ENCODE measurements around the gene ZNF611. TPM values are rescaled to one million over a fixed set of nuclear protein-coding genes. Genes with fewer than 3 reads are reported as not detected.

Gene ZNF611
- total and polyA plus RNA-seq, 9 of the 15 experiments (the other 6 are each of a cell fraction or from before 2014, with no cell fraction given) = 3.7 to 29.6 (median 12.8) TPM

GRCh38 chr19:52734331-52734892, 432 bp downstream of the ZNF611 start:
- under 1% methylated on average over 23 of the region's 39 CpGs for WGBS (ENCODE audit: insufficient coverage, low coverage, missing lambda C conversion rate)
- POLR2A ChIA-PET = no interaction called here
- TF ChIP-seq TFAP4 (CRISPR knock-in tag; IDR thresholded peaks at IDR 0.05; ENCODE audit: borderline replicate concordance) (0 out of 2 replicates have a peak, but pooled peaks have one; percentile 29), MGA (IDR thresholded peaks at IDR 0.05) (0 out of 2 replicates have a peak, but pooled peaks have one; percentile 11), CREB3L1 (IDR thresholded peaks at IDR 0.05; ENCODE audit: borderline replicate concordance, low read depth) (no peak), ZSCAN29 (IDR thresholded peaks at IDR 0.05) (peak; percentile 39; the same call in 1 of the 2 replicates), ZNF75A (CRISPR knock-in tag; IDR thresholded peaks at IDR 0.05) (no peak), HNRNPLL (IDR thresholded peaks at IDR 0.05; ENCODE audit: low read depth, low read length, poor library complexity, severe bottlenecking) (peak; percentile 30)

More at GRCh38 chr19:52734331-52734892, 432 bp downstream of the ZNF611 start:
- FAIRE-seq (no peak), ATAC-seq (peak; percentile 65), DNase-seq (ENCODE audit: extremely low read depth in 1 of 4, low spot score in 3 of 4) (peak in 3 of 4 experiments; percentile 23 to 48 (median 45))
- H3K9me3 ChIP-seq (replicated peaks; ENCODE audit: control insufficient read depth, insufficient read depth, low read depth, low read length) = peaks cover 5% of the 10 kb centered on the region
- no peaks in the 10 kb centered on the region for H3K27me3 ChIP-seq (ENCODE audit: control insufficient read depth in 2 of 2, insufficient read depth in 2 of 2, low read length in 2 of 2)
- intact Hi-C loops (cut with micrococcal nuclease) = no loop called here
- H3K9me1 ChIP-seq (ENCODE audit: control insufficient read depth, insufficient read depth, low read length) = no peaks in the 10 kb centered on the region
- H3K4me2 ChIP-seq (ENCODE audit: insufficient read depth, low read length) = peak overlapping the region; percentile 75
- H3K36me3 ChIP-seq (ENCODE audit: control insufficient read depth, insufficient read depth, low read length) = peaks cover 7% of the 10 kb centered on the region; the same call in 1 of the 3 replicates
- peak overlapping the region; percentile 81 for H3K27ac ChIP-seq (ENCODE audit: extremely low read depth, low read depth, low read length)
- CTCF ChIA-PET (ENCODE audit: low intra/inter-chr PET ratio) = interaction anchor here (0.6 to 0.7 kb wide), 2 partner anchors 97 to 126 kb away, joined by 3 to 4 read pairs; partner anchors contain the start of gene ZNF83
- H4K20me1 ChIP-seq (replicated peaks; ENCODE audit: control insufficient read depth, insufficient read depth, low read length) = no peaks in the 10 kb centered on the region
- BruUV-seq (replicated peaks) = TSS peak; percentile 83
- peak overlapping the region; percentile 56 for H3K4me3 ChIP-seq
- H2AFZ ChIP-seq (ENCODE audit: low read depth, low read length) = peak overlapping the region; percentile 77
- H3K79me2 ChIP-seq (ENCODE audit: control insufficient read depth, insufficient read depth, low read length) = peaks cover 30% of the 10 kb centered on the region
- H3K4me1 ChIP-seq (replicated peaks in 1 of 2; ENCODE audit: control insufficient read depth in 2 of 2, insufficient read depth in 2 of 2, low read length in 2 of 2) = peaks cover 5 to 16% of the 10 kb centered on the region in 2 experiments; a peak in 3 of 5 replicates
- H3K9ac ChIP-seq (ENCODE audit: insufficient read depth in 1 of 2, low read depth in 2 of 2, low read length in 2 of 2) = peak overlapping the region; percentile 90 to 92
- in situ Hi-C loops (cut with MboI) = no loop called here

All from K562 (cell line).